Measurements from ENCODE around the gene GADL1.

The GADL1 gene

DNA sequence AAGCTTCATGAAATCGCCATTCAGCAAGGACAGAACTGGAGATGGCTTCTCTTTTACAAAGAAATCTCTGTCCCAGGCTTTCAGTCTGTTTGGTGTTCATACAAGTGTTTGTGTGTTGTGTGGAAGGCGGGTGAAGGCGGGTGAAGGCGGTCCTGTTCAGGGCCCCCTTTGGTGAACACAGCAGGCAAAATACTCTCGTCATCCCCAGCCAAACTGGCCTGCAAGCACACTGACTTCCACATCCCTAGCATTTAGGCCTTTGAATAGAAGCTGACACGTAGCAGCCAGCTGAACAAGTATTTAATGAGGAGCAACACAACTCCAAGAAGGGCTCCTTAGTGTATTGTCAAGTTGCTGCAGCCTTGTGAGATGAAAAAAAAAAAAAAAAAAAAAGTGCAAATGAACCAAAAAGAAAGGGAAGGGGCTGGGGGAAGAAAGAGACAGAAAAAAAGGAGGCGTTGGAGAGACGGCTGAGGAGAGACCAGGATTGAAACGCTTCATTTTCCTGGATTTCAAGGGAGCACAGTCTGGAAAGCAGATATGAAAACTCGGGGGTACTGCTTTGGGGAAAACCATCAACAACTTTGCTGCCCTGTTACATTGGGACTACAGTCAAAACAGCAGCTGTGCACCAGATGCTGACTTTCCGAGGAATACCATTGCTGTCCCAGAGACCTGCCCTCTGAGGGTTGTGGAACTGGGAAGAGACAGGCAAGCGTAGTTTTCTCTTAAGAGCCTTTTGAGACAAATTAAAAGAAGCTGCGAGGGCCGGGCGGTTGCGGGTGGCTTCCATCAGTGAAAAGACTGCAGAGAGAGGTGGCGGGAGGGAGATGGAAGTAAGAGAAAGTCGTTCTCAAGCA is 213.4 kb downstream of the GADL1 start:
- H3K4me3 ChIP-seq (ENCODE audit: low read depth, low read length) = no peak overlapping the region
- TF ChIP-seq CTCF (IDR thresholded peaks at IDR 0.05; ENCODE audit: insufficient read depth, low read depth, low read length, missing control alignments) = no peak
- DNase-seq (ENCODE audit: low read depth) = no peak

DNA sequence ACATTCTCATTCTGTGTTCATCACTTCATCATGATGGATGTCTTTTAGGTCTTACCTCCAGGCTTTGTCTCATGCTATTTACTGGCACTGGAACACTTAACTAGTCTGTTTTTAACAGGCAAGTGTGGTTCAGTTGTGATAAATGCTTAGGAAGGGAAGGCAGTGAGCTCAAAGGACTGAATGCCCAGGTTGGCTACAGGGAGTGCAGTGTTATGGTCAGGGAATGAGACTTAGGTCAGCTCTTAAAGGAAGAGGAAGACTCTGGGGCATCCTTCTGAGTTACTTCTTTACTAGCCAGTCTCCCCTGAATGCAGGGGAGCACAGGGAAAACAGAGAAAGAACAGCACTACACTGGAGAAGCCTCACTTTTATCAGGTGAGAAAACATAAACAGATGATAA is 215.4 kb downstream of the GADL1 start:
- no peak for TF ChIP-seq CTCF (IDR thresholded peaks at IDR 0.05; ENCODE audit: insufficient read depth, low read depth, low read length, missing control alignments)
- no peak overlapping the region for H3K4me3 ChIP-seq (ENCODE audit: low read depth, low read length)
- DNase-seq (ENCODE audit: low read depth) = no peak

- DNase-seq (ENCODE audit: low read depth) = no peak
- no peak for TF ChIP-seq CTCF (IDR thresholded peaks at IDR 0.05; ENCODE audit: insufficient read depth, low read depth, low read length, missing control alignments)
- H3K4me3 ChIP-seq (ENCODE audit: low read depth, low read length) = no peak overlapping the region
Observed at GRCh38 chr3:30677347-30677685, 217.1 kb downstream of the GADL1 start.

DNA sequence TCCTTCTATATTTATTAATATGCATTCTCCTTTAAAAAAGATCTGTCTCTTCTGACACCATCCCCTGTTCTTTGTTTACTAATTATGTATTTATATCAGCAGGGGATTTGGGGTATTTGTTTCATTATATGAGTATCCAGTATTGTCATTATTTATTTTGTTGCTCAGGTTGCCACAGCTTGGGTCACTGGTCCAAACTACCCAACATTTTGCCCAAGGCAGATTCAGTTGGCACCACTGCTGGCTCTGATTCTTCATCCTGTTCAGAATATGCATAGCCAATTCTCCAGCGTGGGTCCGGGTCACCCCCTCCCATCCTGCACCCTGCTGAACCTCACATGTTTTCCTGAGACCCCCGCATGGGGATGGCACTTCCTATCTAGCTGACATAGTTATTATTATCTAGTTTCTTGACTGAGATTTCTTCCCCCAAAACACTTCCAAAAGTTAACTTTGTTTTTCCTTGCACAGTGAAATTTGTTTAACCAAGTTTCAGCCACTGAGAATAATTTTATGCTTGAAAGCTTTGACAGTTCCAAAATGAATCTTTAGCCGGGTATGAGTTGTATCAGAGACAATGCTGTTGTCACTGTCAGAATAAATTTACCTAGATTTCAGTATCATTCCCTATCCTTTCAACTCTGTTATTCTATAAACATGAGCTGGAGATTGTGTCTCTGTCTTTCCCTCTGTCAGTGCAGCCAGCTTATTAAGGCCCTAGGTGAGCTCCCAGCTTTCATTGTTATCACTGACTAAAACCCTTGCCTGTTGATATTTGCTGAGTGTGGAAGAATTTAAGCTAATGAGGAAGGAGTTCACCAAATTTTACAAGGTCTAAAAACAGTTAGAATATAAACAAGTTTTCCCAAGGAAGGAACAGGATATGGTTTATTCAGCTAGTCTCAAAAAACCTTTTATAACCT is 217.8 kb downstream of the GADL1 start:
- no peak overlapping the region for H3K4me3 ChIP-seq (ENCODE audit: low read depth, low read length)
- no peak for DNase-seq (ENCODE audit: low read depth)
- no peak for TF ChIP-seq CTCF (IDR thresholded peaks at IDR 0.05; ENCODE audit: insufficient read depth, low read depth, low read length, missing control alignments)
